ENCODE data around the gene TMEM18. TPM values are rescaled to one million over a fixed set of nuclear protein-coding genes. Genes with fewer than 3 reads are reported as not detected.

The TMEM18 gene
- polyA plus RNA-seq, 1 experiment: 40.9 TPM

GRCh38 chr2:631741-632140 is 45.5 kb downstream of the TMEM18 start:
- TF ChIP-seq CTCF (IDR thresholded peaks at IDR 0.05; ENCODE audit: low read depth, low read length): no peak
- CTCF ChIA-PET: no interaction called here
- POLR2A ChIA-PET: no interaction called here
- Histone ChIP-seq H3K9me3 (ENCODE audit: control insufficient read depth, insufficient read depth, low read length) (peaks cover 16% of the 10 kb centered on the region), H3K4me3 (ENCODE audit: low read depth, low read length) (no peak overlapping the region), H3K27me3 (ENCODE audit: control insufficient read depth, insufficient read depth, low read length) (no peaks in the 10 kb centered on the region), H3K27ac (ENCODE audit: low read depth, low read length) (no peak overlapping the region)
- no peak for DNase-seq (ENCODE audit: low read depth, low spot score)

DNA sequence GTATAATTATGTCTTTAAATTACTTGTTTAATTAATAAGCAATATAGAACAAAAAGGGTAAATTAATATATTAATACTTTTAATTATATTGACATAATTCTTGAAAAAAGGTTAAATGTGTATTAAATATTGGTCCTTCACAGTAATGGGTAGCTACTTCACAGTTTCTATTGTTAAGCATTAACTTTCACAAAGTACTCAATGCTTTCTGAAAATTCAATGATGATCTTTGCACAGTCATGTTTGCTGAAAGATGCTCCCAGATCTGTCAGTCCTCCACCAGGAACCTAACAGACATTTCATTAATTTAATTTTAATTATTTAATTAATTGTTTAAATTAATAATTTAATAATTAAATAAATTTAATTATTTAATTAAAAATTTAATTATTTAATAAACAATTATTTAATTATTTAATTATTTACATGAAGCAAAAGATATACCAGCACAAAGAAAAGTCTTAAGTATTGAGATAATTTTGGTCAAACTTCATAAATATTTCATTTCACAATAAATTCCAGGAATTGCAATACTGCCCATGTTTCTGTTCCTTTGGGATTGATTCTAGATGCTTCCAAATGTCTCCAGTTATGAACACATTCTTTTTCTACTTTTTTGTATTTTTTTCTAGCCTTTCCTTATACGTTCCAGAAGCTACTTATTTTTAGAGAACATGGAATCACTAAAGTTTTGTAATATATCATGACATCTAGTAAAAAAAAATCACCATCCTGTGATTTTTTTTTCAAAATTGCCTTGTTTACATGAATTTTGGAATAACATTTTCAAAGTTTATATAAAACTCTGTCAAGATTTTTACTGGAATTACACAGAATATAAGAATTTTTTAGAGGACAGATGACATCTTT is 46.5 kb downstream of the TMEM18 start:
- no peak for TF ChIP-seq CTCF (IDR thresholded peaks at IDR 0.05; ENCODE audit: low read depth, low read length)

DNA sequence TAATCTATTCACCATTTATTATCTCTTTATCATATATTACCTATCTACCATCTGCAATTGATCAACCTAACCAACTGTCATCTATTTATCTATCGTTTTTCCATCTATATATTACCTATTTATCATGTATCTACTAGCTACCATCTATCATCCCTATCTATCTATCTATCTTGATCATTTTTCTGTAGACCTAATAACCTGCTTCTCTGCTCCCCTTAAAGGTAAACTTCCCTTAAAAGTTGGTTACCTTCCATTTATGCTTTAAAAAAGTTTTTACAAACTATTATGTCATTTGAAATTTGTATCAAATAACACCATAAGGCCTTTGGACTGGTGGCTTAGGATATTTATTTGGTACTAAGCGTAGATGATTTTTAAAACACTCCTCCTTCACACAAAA is 47.2 kb downstream of the TMEM18 start:
- CTCF ChIA-PET: no interaction called here
- peaks cover 16% of the 10 kb centered on the region for H3K9me3 ChIP-seq (ENCODE audit: control insufficient read depth, insufficient read depth, low read length)
- H3K27me3 ChIP-seq (ENCODE audit: control insufficient read depth, insufficient read depth, low read length): no peaks in the 10 kb centered on the region
- no peak for DNase-seq (ENCODE audit: low read depth, low spot score)
- no peak for TF ChIP-seq CTCF (IDR thresholded peaks at IDR 0.05; ENCODE audit: low read depth, low read length)
- H3K4me3 ChIP-seq (ENCODE audit: low read depth, low read length): no peak overlapping the region
- POLR2A ChIA-PET: no interaction called here
- no peak overlapping the region for H3K27ac ChIP-seq (ENCODE audit: low read depth, low read length)

More for the DNA sequence above, 46.5 kb downstream of the TMEM18 start:
- Histone ChIP-seq H3K9me3 (ENCODE audit: control insufficient read depth, insufficient read depth, low read length) (peaks cover 11% of the 10 kb centered on the region), H3K27me3 (ENCODE audit: control insufficient read depth, insufficient read depth, low read length) (no peaks in the 10 kb centered on the region), H3K4me3 (ENCODE audit: low read depth, low read length) (no peak overlapping the region), H3K27ac (ENCODE audit: low read depth, low read length) (no peak overlapping the region)
- CTCF ChIA-PET: no interaction called here
- POLR2A ChIA-PET: no interaction called here
- no peak for DNase-seq (ENCODE audit: low read depth, low spot score)

GRCh38 chr2:628651-629050 is 48.6 kb downstream of the TMEM18 start:
- ChIA-PET POLR2A (no interaction called here), CTCF (no interaction called here)
- no peak overlapping the region for H3K4me3 ChIP-seq (ENCODE audit: low read depth, low read length)
- no peak for TF ChIP-seq CTCF (IDR thresholded peaks at IDR 0.05; ENCODE audit: low read depth, low read length)
- H3K27ac ChIP-seq (ENCODE audit: low read depth, low read length): no peak overlapping the region
- no peak for DNase-seq (ENCODE audit: low read depth, low spot score)
- no peaks in the 10 kb centered on the region for H3K27me3 ChIP-seq (ENCODE audit: control insufficient read depth, insufficient read depth, low read length)
- peaks cover 26% of the 10 kb centered on the region for H3K9me3 ChIP-seq (ENCODE audit: control insufficient read depth, insufficient read depth, low read length)

GRCh38 chr2:627926-628560 is 49.2 kb downstream of the TMEM18 start:
- no peak overlapping the region for H3K27ac ChIP-seq (ENCODE audit: low read depth, low read length)
- ChIA-PET CTCF (no interaction called here), POLR2A (no interaction called here)
- no peak for DNase-seq (ENCODE audit: low read depth, low spot score)
- H3K9me3 ChIP-seq (ENCODE audit: control insufficient read depth, insufficient read depth, low read length): peaks cover 31% of the 10 kb centered on the region
- no peak overlapping the region for H3K4me3 ChIP-seq (ENCODE audit: low read depth, low read length)
- TF ChIP-seq CTCF (IDR thresholded peaks at IDR 0.05; ENCODE audit: low read depth, low read length): no peak
- H3K27me3 ChIP-seq (ENCODE audit: control insufficient read depth, insufficient read depth, low read length): no peaks in the 10 kb centered on the region

All from AG04450 (cell line).